A204.1 (cell line): ENCODE results near the gene FBXL16.
"Not testable (repeated sequence)": the region's sequence is repeated elsewhere in the genome, so short reads cannot be mapped to it uniquely, and the experiment has no call there.

Experiments
- FAIRE-seq: peaks from 2 replicates; lab custom pipeline; 2012; peaks lifted over from hg19 to GRCh38; lab: Jason Lieb, UNC

FBXL16 gene

GRCh38 chr16:705431-706188 lies at the start of gene FBXL16:
Gene FBXL16 (minus strand): TSS chr16:705801. CDS start chr16:697405, 8,396 bp downstream.
- FAIRE-seq: no peak

- FAIRE-seq: no peak
Observed at GRCh38 chr16:754656-755055, 49.1 kb upstream of the FBXL16 start.

GRCh38 chr16:754121-754607 lies 48.6 kb upstream of the FBXL16 start:
- not testable (repeated sequence) for FAIRE-seq

- no peak for FAIRE-seq
Observed at GRCh38 chr16:752007-752312, 46.4 kb upstream of the FBXL16 start.

GRCh38 chr16:751152-752006 lies 45.8 kb upstream of the FBXL16 start:
- FAIRE-seq: no peak

- no peak for FAIRE-seq
Observed at GRCh38 chr16:750485-750884, 44.9 kb upstream of the FBXL16 start.

- no peak for FAIRE-seq
Observed at GRCh38 chr16:749010-749409, 43.4 kb upstream of the FBXL16 start.

- no peak for FAIRE-seq
Observed at GRCh38 chr16:747978-748746, 42.6 kb upstream of the FBXL16 start.

- no peak for FAIRE-seq
Observed at GRCh38 chr16:746637-747036, 41.0 kb upstream of the FBXL16 start.

GRCh38 chr16:745739-746138 lies 40.1 kb upstream of the FBXL16 start:
- no peak for FAIRE-seq

- no peak for FAIRE-seq
Observed at GRCh38 chr16:743794-744500, 38.3 kb upstream of the FBXL16 start.

- FAIRE-seq: not testable (repeated sequence)
Observed at GRCh38 chr16:742894-743293, 37.3 kb upstream of the FBXL16 start.

- no peak for FAIRE-seq
Observed at GRCh38 chr16:741986-742629, 36.5 kb upstream of the FBXL16 start.

GRCh38 chr16:740764-741505 lies 35.3 kb upstream of the FBXL16 start, which contains the start of gene CIAO3:
Gene CIAO3 (minus strand): TSS chr16:740997. CDS start chr16:740985, 12 bp downstream.
- no peak for FAIRE-seq

GRCh38 chr16:740459-740763 lies 34.8 kb upstream of the FBXL16 start:
- no peak for FAIRE-seq

- no peak for FAIRE-seq
Observed at GRCh38 chr16:739560-740458, 34.2 kb upstream of the FBXL16 start.

GRCh38 chr16:736936-737481 lies 31.4 kb upstream of the FBXL16 start:
- FAIRE-seq: no peak

GRCh38 chr16:735982-736453 lies 30.4 kb upstream of the FBXL16 start:
- no peak for FAIRE-seq
